ENCODE data around the gene CDK10.
"Not testable (repeated sequence)": the region's sequence is repeated elsewhere in the genome, so short reads cannot be mapped to it uniquely, and the experiment has no call there.

Gene CDK10

GRCh38 chr16:89667633-89668032 lies 18.9 kb upstream of the CDK10 start:
- DNase-seq (ENCODE audit: low read depth), result no peak

GRCh38 chr16:89668790-89669158 lies 17.7 kb upstream of the CDK10 start:
- DNase-seq (ENCODE audit: low read depth), result no peak

GRCh38 chr16:89669755-89670154 lies 16.7 kb upstream of the CDK10 start:
- no peak for DNase-seq (ENCODE audit: low read depth)

- no peak for DNase-seq (ENCODE audit: low read depth)
Observed at GRCh38 chr16:89670496-89671431, 15.7 kb upstream of the CDK10 start.

DNA sequence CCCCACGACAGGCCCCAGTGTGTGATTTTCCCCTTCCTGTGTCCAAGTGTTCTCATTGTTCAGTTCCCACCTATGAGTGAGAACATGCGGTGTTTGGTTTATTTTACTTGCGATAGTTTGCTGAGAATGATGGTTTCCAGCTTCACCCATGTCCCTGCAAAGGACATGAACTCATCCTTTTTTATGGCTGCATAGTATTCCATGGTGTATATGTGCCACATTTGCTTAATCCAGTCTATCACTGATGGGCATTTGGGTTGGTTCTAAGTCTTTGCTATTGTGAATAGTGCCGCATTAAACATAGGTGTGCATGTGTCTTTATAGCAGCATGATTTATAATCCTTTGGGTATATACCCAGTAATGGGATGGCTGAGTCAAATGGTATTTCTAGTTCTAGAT lies 14.9 kb upstream of the CDK10 start:
- DNase-seq (ENCODE audit: low read depth), result not testable (repeated sequence)

DNA sequence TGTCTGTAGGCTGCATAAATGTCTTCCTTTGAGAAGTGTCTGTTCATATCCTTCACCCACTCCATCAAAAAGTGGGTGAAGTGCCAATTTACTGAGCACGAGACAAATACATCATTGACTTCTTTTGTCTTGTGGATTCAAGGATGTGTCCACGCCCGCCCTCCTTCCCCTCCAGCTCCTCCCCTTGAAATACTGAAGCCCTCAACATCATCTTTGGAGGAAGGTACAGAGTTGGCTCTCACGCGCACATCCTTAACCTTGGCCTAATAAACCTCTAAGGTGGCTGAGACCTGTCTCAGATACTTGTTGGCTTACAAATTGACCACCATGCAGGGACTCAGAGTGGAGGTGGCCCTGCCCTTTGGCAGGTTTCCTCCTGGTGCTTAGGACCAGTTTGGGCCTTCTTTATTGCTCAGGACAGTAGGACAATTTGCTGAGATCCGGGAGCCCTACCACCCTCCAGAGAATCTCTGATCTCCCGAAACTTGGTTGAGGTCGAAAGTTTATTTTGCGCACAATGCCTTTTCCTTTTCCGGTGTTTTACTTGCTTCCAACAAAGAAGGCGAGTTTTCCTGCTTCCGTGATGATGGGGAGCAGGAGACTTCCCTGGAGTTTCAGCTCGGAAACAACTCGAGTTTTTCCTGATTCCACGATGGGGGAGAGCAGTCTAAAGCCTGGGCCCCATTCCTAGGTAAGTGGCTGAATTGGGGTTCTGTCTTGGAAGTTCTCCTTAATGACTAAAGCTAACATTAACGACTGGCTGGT lies 14.1 kb upstream of the CDK10 start:
- DNase-seq (ENCODE audit: low read depth), result no peak

DNA sequence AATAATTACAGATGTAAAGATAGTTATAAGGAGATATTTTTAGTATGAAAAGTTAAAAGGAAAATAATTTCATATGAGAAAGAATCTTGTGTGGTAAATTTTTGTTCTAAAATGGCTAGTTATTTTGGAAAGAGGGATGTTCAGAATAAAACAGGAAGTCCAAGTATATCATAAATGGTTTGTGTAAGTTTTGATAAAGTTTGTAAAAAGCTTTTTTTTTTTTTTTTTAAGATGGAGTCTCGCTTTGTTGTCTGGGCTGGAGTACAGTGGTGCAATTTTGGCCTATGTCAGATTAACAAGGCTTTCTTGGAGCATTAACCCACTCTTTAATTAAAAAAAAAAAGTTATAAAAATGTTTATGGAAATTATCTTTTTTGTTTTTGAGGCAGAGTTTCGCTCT lies 8.2 kb upstream of the CDK10 start:
- DNase-seq (ENCODE audit: low read depth), result no peak

DNA sequence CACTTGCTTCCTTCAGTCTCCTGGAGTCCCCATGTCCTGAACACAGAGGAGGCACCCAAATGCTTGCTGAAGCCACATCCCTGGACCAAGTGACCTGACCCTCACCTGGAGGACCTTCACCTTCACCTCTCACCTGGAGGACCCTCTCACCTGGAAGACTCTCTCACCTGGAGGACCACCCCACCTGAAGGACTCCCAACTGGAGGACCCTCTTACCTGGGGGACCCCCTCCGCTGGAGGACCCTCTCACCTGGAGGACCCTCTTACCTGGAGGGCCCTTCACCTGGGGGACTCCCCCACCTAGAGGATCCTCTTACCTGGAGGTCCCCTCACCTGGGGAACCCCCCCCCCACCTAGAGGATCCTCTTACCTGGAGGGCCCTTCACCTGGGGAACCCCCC lies 573 bp upstream of the CDK10 start:
- DNase-seq (ENCODE audit: low read depth), result no peak

DNA sequence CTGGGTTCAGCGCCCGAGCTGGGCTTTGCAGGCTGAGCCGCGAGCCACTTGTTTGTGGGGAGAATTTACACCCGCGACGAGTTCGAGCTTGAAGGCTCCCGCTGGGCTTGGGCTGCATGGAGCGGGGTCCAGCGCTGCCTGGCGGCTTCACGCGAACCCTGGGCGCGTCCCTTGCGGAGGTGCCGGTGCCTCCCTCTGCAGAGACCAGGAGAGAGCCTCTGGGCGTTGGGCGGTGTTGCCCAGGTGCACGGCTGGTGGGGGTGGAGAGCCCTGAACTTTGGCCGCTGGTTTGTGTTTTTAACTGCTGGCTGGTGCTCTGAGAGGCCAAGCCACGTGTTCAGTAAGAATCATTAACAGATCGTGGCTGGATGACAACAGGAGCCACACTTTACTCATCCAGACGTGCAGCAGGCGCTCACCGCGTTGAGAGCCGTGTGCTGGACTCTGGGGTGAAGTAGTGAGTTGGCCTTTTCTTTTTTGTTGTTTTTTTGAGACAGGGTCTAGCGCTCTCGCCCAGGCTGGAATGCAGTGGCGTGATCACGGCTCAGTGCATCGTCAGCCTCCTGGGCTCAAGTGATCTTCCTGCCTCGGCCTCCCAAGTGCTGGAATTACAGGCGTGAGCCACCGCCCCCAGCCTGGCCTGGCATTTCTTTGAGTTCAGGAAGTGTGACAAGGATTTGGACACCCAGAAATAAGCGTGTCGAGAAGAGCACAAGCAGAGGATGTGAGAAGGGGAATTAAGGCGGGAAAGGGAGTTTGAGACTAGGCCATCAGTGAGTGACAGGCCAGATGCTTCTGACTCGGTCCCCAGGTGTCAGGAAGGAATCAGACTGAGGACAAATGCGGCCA lies 827 bp downstream of the CDK10 start:
- DNase-seq (ENCODE audit: low read depth), result no peak

GRCh38 chr16:89688395-89688794 lies 1.9 kb downstream of the CDK10 start:
- DNase-seq (ENCODE audit: low read depth), result no peak

DNA sequence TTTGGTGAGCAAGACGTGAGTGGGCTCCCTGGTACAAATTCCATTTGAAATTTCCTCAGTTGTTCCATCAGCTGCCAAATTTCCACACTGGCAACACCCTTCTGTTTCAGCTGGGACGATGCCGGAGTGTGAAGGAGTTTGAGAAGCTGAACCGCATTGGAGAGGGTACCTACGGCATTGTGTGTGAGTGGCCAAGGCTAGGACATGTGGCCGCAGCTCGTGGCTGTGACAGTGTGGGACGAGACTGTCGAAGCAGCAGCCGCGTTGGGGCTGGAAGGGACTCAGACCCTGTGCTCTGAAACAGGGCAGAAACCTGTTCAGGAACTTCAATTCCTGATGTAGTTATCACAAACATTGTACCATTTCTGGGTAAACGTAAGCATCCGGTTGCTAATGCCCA lies 2.7 kb downstream of the CDK10 start:
- no peak for DNase-seq (ENCODE audit: low read depth)

DNA sequence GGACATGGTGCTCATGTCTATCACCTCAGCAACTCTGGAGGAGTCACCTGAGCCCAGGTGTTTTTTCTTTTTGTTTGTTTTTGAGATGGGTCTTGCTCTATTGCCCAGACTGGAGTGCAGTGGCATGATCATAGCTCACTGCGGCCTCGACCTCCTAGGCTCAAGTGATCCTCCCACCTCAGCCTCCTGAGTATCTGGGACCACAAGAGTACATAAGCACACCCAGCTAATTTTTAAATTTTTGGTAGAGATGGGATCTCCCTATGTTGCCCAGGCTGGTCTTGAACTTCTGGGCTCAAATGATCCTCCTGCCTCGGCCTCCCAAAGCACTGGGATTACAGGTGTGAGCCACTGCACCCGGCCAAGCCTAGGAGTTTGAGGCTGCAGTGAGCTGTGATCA lies 3.1 kb downstream of the CDK10 start:
- DNase-seq (ENCODE audit: low read depth), result not testable (repeated sequence)

- no peak for DNase-seq (ENCODE audit: low read depth)
Observed at GRCh38 chr16:89690392-89690901, 4.0 kb downstream of the CDK10 start.

- no peak for DNase-seq (ENCODE audit: low read depth)
Observed at GRCh38 chr16:89691231-89691985, 4.9 kb downstream of the CDK10 start.

- DNase-seq (ENCODE audit: low read depth), result no peak
Observed at GRCh38 chr16:89691986-89692569, 5.6 kb downstream of the CDK10 start.

- DNase-seq (ENCODE audit: low read depth), result no peak
Observed at GRCh38 chr16:89693289-89693731, 6.8 kb downstream of the CDK10 start.

GRCh38 chr16:89693931-89694783 lies 7.7 kb downstream of the CDK10 start:
- DNase-seq (ENCODE audit: low read depth), result no peak

- not testable (repeated sequence) for DNase-seq (ENCODE audit: low read depth)
Observed at GRCh38 chr16:89694784-89695085, 8.2 kb downstream of the CDK10 start.

DNA sequence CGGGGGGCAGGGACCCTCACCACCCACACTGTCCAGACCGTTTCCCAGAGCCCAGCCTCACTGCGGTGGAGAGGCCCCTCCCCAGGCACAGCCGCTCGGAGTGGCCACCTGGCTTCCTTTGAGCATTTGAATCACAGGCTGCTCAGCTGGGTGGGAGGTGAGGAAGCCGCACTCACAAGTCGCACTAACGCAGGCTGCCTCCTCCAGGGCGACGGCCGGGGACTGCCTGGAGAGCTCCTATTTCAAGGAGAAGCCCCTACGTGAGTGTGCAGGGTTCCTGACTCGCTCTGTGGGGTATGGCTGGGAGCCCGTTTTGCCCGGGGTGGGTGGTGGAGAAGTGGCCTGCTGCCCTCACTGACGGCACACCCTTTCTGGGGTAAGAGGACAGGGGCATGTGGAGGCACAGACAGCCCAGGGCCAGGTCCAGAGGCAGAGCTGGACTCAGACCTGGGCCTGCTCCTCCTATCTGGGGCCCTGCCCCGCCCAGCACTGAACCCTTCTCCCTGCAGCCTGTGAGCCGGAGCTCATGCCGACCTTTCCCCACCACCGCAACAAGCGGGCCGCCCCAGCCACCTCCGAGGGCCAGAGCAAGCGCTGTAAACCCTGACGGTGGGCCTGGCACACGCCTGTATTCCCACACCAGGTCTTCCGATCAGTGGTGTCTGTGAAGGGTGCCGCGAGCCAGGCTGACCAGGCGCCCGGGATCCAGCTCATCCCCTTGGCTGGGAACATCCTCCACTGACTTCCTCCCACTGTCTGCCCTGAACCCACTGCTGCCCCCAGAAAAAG lies 8.8 kb downstream of the CDK10 start:
- DNase-seq (ENCODE audit: low read depth), result no peak
